MCF 10A (cell line): ENCODE data around the gene AMPD2. TPM values are rescaled to one million over a fixed set of nuclear protein-coding genes. Genes with fewer than 3 reads are reported as not detected.

ENCODE experiments used
- BruUV-seq: library from RNA; stranded (reverse); fragments of 400-500 nt; replicated peaks from 2 replicates; lab custom pipeline; 2021; lab: Mats Ljungman, UMichigan
- CTCF ChIA-PET: fragments of 300-600 bp; sonication (Branson Sonifier 250); formaldehyde crosslinking; extraction: SDS; loops from one replicate; lab custom pipeline; 2021; ENCODE audit warnings: antibody characterized with exemption, inconsistent platforms; lab: Yijun Ruan, JAX
- POLR2A ChIA-PET: fragments of 300-600, 350-650 bp; sonication (Branson Sonifier 250); formaldehyde crosslinking; extraction: SDS; loops from one replicate; lab custom pipeline; 2020; ENCODE audit warnings: antibody characterized with exemption, inconsistent platforms; lab: Yijun Ruan, JAX
- DNase-seq: peaks from one replicate; pipeline ENCODE4 v3.0.0-alpha.2; 2018; ENCODE audit not compliant: unreplicated experiment
- H3K27ac Mint-ChIP-seq: one replicate; pipeline ENCODE4 v1.8.0; 2022; ENCODE audit warnings: mild to moderate bottlenecking, low read depth, mixed read lengths; ENCODE audit not compliant: unreplicated experiment
- H3K27me3 Mint-ChIP-seq: one replicate; pipeline ENCODE4 v1.8.0; 2022; ENCODE audit warnings: mixed read lengths; ENCODE audit not compliant: insufficient read depth, unreplicated experiment
- H3K36me3 Mint-ChIP-seq: one replicate; pipeline ENCODE4 v1.8.0; 2022; ENCODE audit warnings: mild to moderate bottlenecking, moderate library complexity, mixed read lengths; ENCODE audit not compliant: insufficient read depth, unreplicated experiment
- H3K4me1 Mint-ChIP-seq: one replicate; pipeline ENCODE4 v1.8.0; 2022; ENCODE audit warnings: mixed read lengths; ENCODE audit not compliant: insufficient read depth, unreplicated experiment
- H3K4me3 Mint-ChIP-seq: one replicate; pipeline ENCODE4 v1.8.0; 2022; ENCODE audit warnings: mild to moderate bottlenecking, moderate library complexity, mixed read lengths; ENCODE audit not compliant: unreplicated experiment
- H3K9me3 Mint-ChIP-seq: one replicate; pipeline ENCODE4 v1.8.0; 2022; ENCODE audit warnings: mixed read lengths; ENCODE audit not compliant: unreplicated experiment
- intact Hi-C: fragments of 100-400 bp; cut with micrococcal nuclease; formaldehyde crosslinking; loops from 2 replicates; pipeline ENCODE4 v1.14.1; 2022
- total RNA-seq: library from RNA; stranded (reverse); gene quantifications from 2 replicates; pipeline ENCODE4 v1.2.3, GENCODE V29; 2022
- TF ChIP-seq, protein P1 (sequence below): fragments of 200-600 bp; IDR thresholded peaks from one replicate; pipeline ENCODE4 v1.8.0; 2022; ENCODE audit warnings: antibody characterized with exemption, mild to moderate bottlenecking; ENCODE audit not compliant: unreplicated experiment

AMPD2 gene
- total RNA-seq, 1 experiment from 2014 or later: 49.5 TPM

GRCh38 chr1:109634292-109634691 is 14.7 kb downstream of the AMPD2 start:
- no TSS peak for BruUV-seq

GRCh38 chr1:109634771-109635750 is 15.4 kb downstream of the AMPD2 start:
- CTCF ChIA-PET: interaction anchor here (1.1 to 17.2 kb wide), 4 partner anchors 8 to 351 kb away, joined by 3 to 459 read pairs (median 45); partner anchors contain the start of gene AHCYL1
- no TSS peak for BruUV-seq

More at GRCh38 chr1:109634292-109634691, 14.7 kb downstream of the AMPD2 start:
- intact Hi-C loops: no loop called here
- Mint-ChIP-seq H3K27ac (no peak overlapping the region), H3K9me3 (no peaks in the 10 kb centered on the region), H3K27me3 (no peaks in the 10 kb centered on the region), H3K4me1 (peaks cover 8% of the 10 kb centered on the region), H3K36me3 (peaks cover 12% of the 10 kb centered on the region), H3K4me3 (no peak overlapping the region)
- DNase-seq: no peak
- ChIA-PET POLR2A (interaction anchor here (1.0 kb wide), 1 partner anchor 86 kb away, joined by 3 read pairs; the partner anchor contains the start of gene GNAI3), CTCF (interaction anchor here (1.4 to 17.2 kb wide), 2 partner anchors 9 to 139 kb away, joined by 3 to 459 read pairs; no protein-coding TSS in a partner anchor)
- TF ChIP-seq, protein P1, sequence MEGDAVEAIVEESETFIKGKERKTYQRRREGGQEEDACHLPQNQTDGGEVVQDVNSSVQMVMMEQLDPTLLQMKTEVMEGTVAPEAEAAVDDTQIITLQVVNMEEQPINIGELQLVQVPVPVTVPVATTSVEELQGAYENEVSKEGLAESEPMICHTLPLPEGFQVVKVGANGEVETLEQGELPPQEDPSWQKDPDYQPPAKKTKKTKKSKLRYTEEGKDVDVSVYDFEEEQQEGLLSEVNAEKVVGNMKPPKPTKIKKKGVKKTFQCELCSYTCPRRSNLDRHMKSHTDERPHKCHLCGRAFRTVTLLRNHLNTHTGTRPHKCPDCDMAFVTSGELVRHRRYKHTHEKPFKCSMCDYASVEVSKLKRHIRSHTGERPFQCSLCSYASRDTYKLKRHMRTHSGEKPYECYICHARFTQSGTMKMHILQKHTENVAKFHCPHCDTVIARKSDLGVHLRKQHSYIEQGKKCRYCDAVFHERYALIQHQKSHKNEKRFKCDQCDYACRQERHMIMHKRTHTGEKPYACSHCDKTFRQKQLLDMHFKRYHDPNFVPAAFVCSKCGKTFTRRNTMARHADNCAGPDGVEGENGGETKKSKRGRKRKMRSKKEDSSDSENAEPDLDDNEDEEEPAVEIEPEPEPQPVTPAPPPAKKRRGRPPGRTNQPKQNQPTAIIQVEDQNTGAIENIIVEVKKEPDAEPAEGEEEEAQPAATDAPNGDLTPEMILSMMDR: no peak

DNA sequence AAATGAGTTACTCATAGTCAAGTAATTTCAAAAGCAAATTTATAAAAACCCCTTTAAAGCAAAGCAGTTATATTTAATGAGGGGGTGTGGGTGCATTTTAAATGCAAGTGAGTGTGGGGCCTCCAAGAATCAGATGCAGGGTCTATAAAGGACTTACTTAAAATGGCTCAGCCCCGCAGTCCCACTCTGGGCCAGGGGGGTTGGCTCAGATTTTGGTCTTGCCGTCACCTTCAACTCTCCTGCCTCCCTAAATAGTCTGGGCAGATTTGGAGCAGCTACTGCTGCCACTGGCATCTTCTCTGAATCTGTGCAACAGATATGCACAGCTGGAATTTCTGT is 16.2 kb downstream of the AMPD2 start:
- ChIA-PET POLR2A (interaction anchor here (1.4 to 2.1 kb wide), 2 partner anchors 87 to 349 kb away, joined by 5 to 12 read pairs; partner anchors contain the start of genes AHCYL1 and GNAI3), CTCF (interaction anchor here (1.1 to 17.2 kb wide), 4 partner anchors 90 to 350 kb away, joined by 4 to 459 read pairs (median 45); partner anchors contain the start of gene AHCYL1)
- intact Hi-C loops: no loop called here
- H3K27ac Mint-ChIP-seq: no peak overlapping the region
- H3K4me1 Mint-ChIP-seq: peaks cover 8% of the 10 kb centered on the region
- BruUV-seq: no TSS peak
- TF ChIP-seq, protein P1: no peak
- peaks cover 12% of the 10 kb centered on the region for H3K36me3 Mint-ChIP-seq
- no peak for DNase-seq
- no peak overlapping the region for H3K4me3 Mint-ChIP-seq
- no peaks in the 10 kb centered on the region for H3K27me3 Mint-ChIP-seq
- no peaks in the 10 kb centered on the region for H3K9me3 Mint-ChIP-seq

More at GRCh38 chr1:109634771-109635750, 15.4 kb downstream of the AMPD2 start:
- H3K27ac Mint-ChIP-seq: no peak overlapping the region
- no peak for DNase-seq
- no peaks in the 10 kb centered on the region for H3K9me3 Mint-ChIP-seq
- H3K27me3 Mint-ChIP-seq: no peaks in the 10 kb centered on the region
- TF ChIP-seq, protein P1: no peak
- no peak overlapping the region for H3K4me3 Mint-ChIP-seq
- intact Hi-C loops: no loop called here
- POLR2A ChIA-PET: interaction anchor here (1.0 kb wide), 1 partner anchor 87 kb away, joined by 3 read pairs; the partner anchor contains the start of gene GNAI3
- peaks cover 8% of the 10 kb centered on the region for H3K4me1 Mint-ChIP-seq
- H3K36me3 Mint-ChIP-seq: peaks cover 14% of the 10 kb centered on the region
